Stimulated activated memory B cell treated with anti-CD40 and anti-IgM and Interleukin-4, amounts not matched to agents 10 μg/mL and 1 μg/mL and 100 μg/mL, for 72 hours (primary cell): ENCODE results near the gene EYS.

Experiments
- ATAC-seq: fragments of 150-1000 bp; cut with Tn5 transposase; 2 replicates; pipeline ENCODE4 v1.10.0; 2021
- H3K27ac Mint-ChIP-seq: one replicate; pipeline ENCODE4 v1.8.0; 2022; ENCODE audit warnings: mild to moderate bottlenecking, mixed read lengths
- H3K27me3 Mint-ChIP-seq: one replicate; pipeline ENCODE4 v1.8.0; 2022; ENCODE audit warnings: mixed read lengths
- H3K36me3 Mint-ChIP-seq: one replicate; pipeline ENCODE4 v1.8.0; 2022; ENCODE audit warnings: mixed read lengths
- H3K4me1 Mint-ChIP-seq: one replicate; pipeline ENCODE4 v1.8.0; 2022; ENCODE audit warnings: mixed read lengths
- H3K4me3 Mint-ChIP-seq: one replicate; pipeline ENCODE4 v1.8.0; 2022; ENCODE audit warnings: mild to moderate bottlenecking, moderate library complexity, mixed read lengths
- H3K9me3 Mint-ChIP-seq: one replicate; pipeline ENCODE4 v1.8.0; 2022; ENCODE audit warnings: mixed read lengths

Gene EYS

GRCh38 chr6:64155063-64155462 is 1552.0 kb downstream of the EYS start:
- Mint-ChIP-seq H3K4me1 (no peaks in the 10 kb centered on the region), H3K9me3 (peaks cover 6% of the 10 kb centered on the region), H3K4me3 (no peak overlapping the region), H3K36me3 (no peaks in the 10 kb centered on the region), H3K27me3 (no peaks in the 10 kb centered on the region), H3K27ac (no peak overlapping the region)
- ATAC-seq, result no peak

- Mint-ChIP-seq H3K9me3 (peaks cover 10% of the 10 kb centered on the region), H3K36me3 (no peaks in the 10 kb centered on the region), H3K27me3 (no peaks in the 10 kb centered on the region), H3K4me3 (no peak overlapping the region), H3K27ac (no peak overlapping the region), H3K4me1 (no peaks in the 10 kb centered on the region)
- ATAC-seq, result no peak
Measured at GRCh38 chr6:64146876-64147275, 1560.2 kb downstream of the EYS start.

- H3K27me3 Mint-ChIP-seq, result no peaks in the 10 kb centered on the region
- ATAC-seq, result no peak
- no peak overlapping the region for H3K4me3 Mint-ChIP-seq
- no peaks in the 10 kb centered on the region for H3K4me1 Mint-ChIP-seq
- H3K27ac Mint-ChIP-seq, result no peak overlapping the region
- H3K9me3 Mint-ChIP-seq, result peaks cover 10% of the 10 kb centered on the region
- H3K36me3 Mint-ChIP-seq, result no peaks in the 10 kb centered on the region
Measured at GRCh38 chr6:64146094-64146493, 1560.9 kb downstream of the EYS start.

GRCh38 chr6:64145658-64146057 is 1561.4 kb downstream of the EYS start:
- H3K27ac Mint-ChIP-seq, result no peak overlapping the region
- no peak for ATAC-seq

GRCh38 chr6:64143101-64143500 is 1563.9 kb downstream of the EYS start:
- H3K9me3 Mint-ChIP-seq, result peaks cover 10% of the 10 kb centered on the region
- H3K4me3 Mint-ChIP-seq, result no peak overlapping the region
- no peak overlapping the region for H3K27ac Mint-ChIP-seq
- no peak for ATAC-seq
- no peaks in the 10 kb centered on the region for H3K36me3 Mint-ChIP-seq
- H3K27me3 Mint-ChIP-seq, result no peaks in the 10 kb centered on the region
- H3K4me1 Mint-ChIP-seq, result no peaks in the 10 kb centered on the region

More at GRCh38 chr6:64145658-64146057, 1561.4 kb downstream of the EYS start:
- Mint-ChIP-seq H3K27me3 (no peaks in the 10 kb centered on the region), H3K9me3 (peaks cover 10% of the 10 kb centered on the region), H3K4me1 (no peaks in the 10 kb centered on the region), H3K4me3 (no peak overlapping the region), H3K36me3 (no peaks in the 10 kb centered on the region)

GRCh38 chr6:64141680-64142079 is 1565.3 kb downstream of the EYS start:
- Mint-ChIP-seq H3K4me3 (no peak overlapping the region), H3K4me1 (no peaks in the 10 kb centered on the region), H3K27ac (no peak overlapping the region), H3K27me3 (no peaks in the 10 kb centered on the region), H3K36me3 (no peaks in the 10 kb centered on the region), H3K9me3 (peaks cover 12% of the 10 kb centered on the region)
- ATAC-seq, result no peak

- Mint-ChIP-seq H3K27me3 (no peaks in the 10 kb centered on the region), H3K36me3 (no peaks in the 10 kb centered on the region)
Measured at GRCh38 chr6:64128301-64129024, 1578.6 kb downstream of the EYS start.

GRCh38 chr6:64123761-64124633 is 1583.0 kb downstream of the EYS start:
- H3K9me3 Mint-ChIP-seq, result peaks cover 3% of the 10 kb centered on the region
- ATAC-seq, result no peak
- no peak overlapping the region for H3K4me3 Mint-ChIP-seq
- H3K27me3 Mint-ChIP-seq, result no peaks in the 10 kb centered on the region
- H3K4me1 Mint-ChIP-seq, result no peaks in the 10 kb centered on the region
- H3K27ac Mint-ChIP-seq, result no peak overlapping the region
- H3K36me3 Mint-ChIP-seq, result no peaks in the 10 kb centered on the region

More at GRCh38 chr6:64128301-64129024, 1578.6 kb downstream of the EYS start:
- no peak for ATAC-seq
- Mint-ChIP-seq H3K27ac (no peak overlapping the region), H3K9me3 (peaks cover 5% of the 10 kb centered on the region), H3K4me1 (no peaks in the 10 kb centered on the region), H3K4me3 (no peak overlapping the region)

GRCh38 chr6:64122712-64123375 is 1584.2 kb downstream of the EYS start:
- no peak for ATAC-seq
- peaks cover 4% of the 10 kb centered on the region for H3K9me3 Mint-ChIP-seq
- H3K27ac Mint-ChIP-seq, result no peak overlapping the region
- no peaks in the 10 kb centered on the region for H3K4me1 Mint-ChIP-seq
- H3K36me3 Mint-ChIP-seq, result no peaks in the 10 kb centered on the region
- H3K27me3 Mint-ChIP-seq, result no peaks in the 10 kb centered on the region
- H3K4me3 Mint-ChIP-seq, result no peak overlapping the region

GRCh38 chr6:64121011-64121565 is 1585.9 kb downstream of the EYS start:
- Mint-ChIP-seq H3K9me3 (peaks cover 11% of the 10 kb centered on the region), H3K27me3 (no peaks in the 10 kb centered on the region), H3K4me1 (no peaks in the 10 kb centered on the region), H3K27ac (no peak overlapping the region), H3K4me3 (no peak overlapping the region), H3K36me3 (no peaks in the 10 kb centered on the region)
- no peak for ATAC-seq

- Mint-ChIP-seq H3K4me1 (no peaks in the 10 kb centered on the region), H3K27ac (no peak overlapping the region), H3K36me3 (no peaks in the 10 kb centered on the region), H3K27me3 (no peaks in the 10 kb centered on the region), H3K4me3 (no peak overlapping the region), H3K9me3 (peaks cover 11% of the 10 kb centered on the region)
- no peak for ATAC-seq
Measured at GRCh38 chr6:64113704-64114103, 1593.3 kb downstream of the EYS start.

- H3K36me3 Mint-ChIP-seq, result no peaks in the 10 kb centered on the region
Measured at GRCh38 chr6:64104051-64104450, 1603.0 kb downstream of the EYS start.

GRCh38 chr6:64103480-64103879 is 1603.5 kb downstream of the EYS start:
- H3K27me3 Mint-ChIP-seq, result no peaks in the 10 kb centered on the region
- no peak for ATAC-seq
- H3K4me1 Mint-ChIP-seq, result no peaks in the 10 kb centered on the region
- H3K4me3 Mint-ChIP-seq, result no peak overlapping the region
- H3K27ac Mint-ChIP-seq, result no peak overlapping the region
- no peaks in the 10 kb centered on the region for H3K9me3 Mint-ChIP-seq
- H3K36me3 Mint-ChIP-seq, result no peaks in the 10 kb centered on the region

More at GRCh38 chr6:64104051-64104450, 1603.0 kb downstream of the EYS start:
- no peaks in the 10 kb centered on the region for H3K4me1 Mint-ChIP-seq
- ATAC-seq, result no peak
- no peak overlapping the region for H3K4me3 Mint-ChIP-seq
- H3K27ac Mint-ChIP-seq, result no peak overlapping the region
- H3K27me3 Mint-ChIP-seq, result no peaks in the 10 kb centered on the region
- H3K9me3 Mint-ChIP-seq, result no peaks in the 10 kb centered on the region

- H3K27me3 Mint-ChIP-seq, result no peaks in the 10 kb centered on the region
- peaks cover 4% of the 10 kb centered on the region for H3K9me3 Mint-ChIP-seq
- ATAC-seq, result no peak
- no peak overlapping the region for H3K27ac Mint-ChIP-seq
- H3K36me3 Mint-ChIP-seq, result no peaks in the 10 kb centered on the region
- H3K4me3 Mint-ChIP-seq, result no peak overlapping the region
- H3K4me1 Mint-ChIP-seq, result no peaks in the 10 kb centered on the region
Measured at GRCh38 chr6:64100702-64101303, 1606.2 kb downstream of the EYS start.

GRCh38 chr6:64090352-64090751 is 1616.7 kb downstream of the EYS start:
- Mint-ChIP-seq H3K27me3 (no peaks in the 10 kb centered on the region), H3K4me1 (no peaks in the 10 kb centered on the region), H3K9me3 (peaks cover 15% of the 10 kb centered on the region), H3K36me3 (no peaks in the 10 kb centered on the region), H3K4me3 (no peak overlapping the region), H3K27ac (no peak overlapping the region)
- no peak for ATAC-seq
